ACC112 (cell line): ENCODE data around the gene AGAP1.

Experiments
- H2AFZ ChIP-seq: fragments of 200-600 bp; sonication (generic); one replicate; pipeline ENCODE4 v1.6.0; 2017; ENCODE audit warnings: antibody characterized with exemption, low read length; ENCODE audit not compliant: unreplicated experiment
- H3K27ac ChIP-seq: fragments of 200-600 bp; sonication (generic); 2 replicates; pipeline ENCODE4 v1.5.1; 2014; ENCODE audit warnings: low read depth, mild to moderate bottlenecking, antibody characterized with exemption, low read length, moderate library complexity
- H3K27me3 ChIP-seq: fragments of 200-600 bp; sonication (generic); 2 replicates; pipeline ENCODE4 v1.6.1; 2014; ENCODE audit warnings: mild to moderate bottlenecking, antibody characterized with exemption, low read length, moderate library complexity, mixed read lengths; ENCODE audit not compliant: insufficient read depth
- H3K36me3 ChIP-seq: fragments of 200-600 bp; sonication (generic); 2 replicates; pipeline ENCODE4 v1.6.1; 2016; ENCODE audit warnings: mild to moderate bottlenecking, antibody characterized with exemption, low read length, moderate library complexity, mixed read lengths; ENCODE audit not compliant: insufficient read depth
- H3K4me1 ChIP-seq: fragments of 200-600 bp; sonication (generic); one replicate; pipeline ENCODE4 v1.6.1; 2016; ENCODE audit warnings: low read length, mixed read lengths; ENCODE audit not compliant: insufficient read depth, unreplicated experiment, control insufficient read depth
- H3K4me3 ChIP-seq: fragments of 200-600 bp; sonication (generic); 2 replicates; pipeline ENCODE4 v1.5.1; 2014; ENCODE audit warnings: mild to moderate bottlenecking, low read depth, low read length
- H3K79me2 ChIP-seq: fragments of 200-600 bp; sonication (generic); one replicate; pipeline ENCODE4 v1.6.0; 2016; ENCODE audit warnings: low read length; ENCODE audit not compliant: control insufficient read depth, unreplicated experiment, insufficient read depth

AGAP1 gene

DNA sequence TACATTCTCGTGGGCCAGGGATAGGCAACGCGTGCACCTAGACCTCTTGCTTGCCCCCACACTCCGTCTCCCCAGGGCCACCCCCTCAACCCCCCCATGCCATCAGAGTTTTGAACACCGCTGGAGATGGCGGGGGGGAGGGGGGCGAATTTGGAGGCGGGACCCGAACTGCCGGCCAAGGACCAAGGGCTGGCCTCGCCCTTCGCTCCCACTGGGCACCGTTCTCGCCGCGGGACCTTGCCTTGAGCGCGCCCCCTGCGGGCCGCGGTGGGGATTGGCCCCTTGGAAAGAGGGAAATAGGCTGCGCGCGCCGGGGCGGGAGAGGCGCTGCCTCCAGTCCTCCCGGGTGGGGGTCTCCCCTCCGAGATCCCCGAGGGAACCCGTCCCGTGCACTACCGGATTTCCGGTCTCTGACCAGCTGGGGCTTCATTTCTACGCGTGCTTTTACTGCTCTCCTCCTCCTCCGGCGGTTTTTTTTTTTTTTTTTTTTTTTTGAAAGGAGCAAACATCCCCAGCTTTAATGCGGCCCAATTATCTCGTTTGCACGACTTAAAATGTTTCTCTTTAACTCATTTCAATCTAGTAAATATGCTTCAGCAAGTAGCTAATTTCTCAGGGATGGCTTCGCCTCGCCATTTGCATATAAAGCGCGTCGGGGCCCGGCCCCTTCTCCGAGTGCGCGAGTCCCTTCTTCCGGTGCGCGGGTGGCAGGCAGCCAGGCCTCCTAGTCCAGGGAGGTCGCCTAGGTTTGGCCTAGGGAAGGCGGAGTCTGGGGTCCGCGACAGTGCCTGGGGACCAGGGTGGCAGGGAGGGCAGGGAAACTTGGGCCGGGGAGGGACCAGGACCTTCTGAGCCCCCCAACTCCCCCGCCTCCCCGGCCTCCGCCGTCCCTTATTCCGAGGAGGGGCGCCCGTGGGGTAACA, 684.4 kb downstream of the AGAP1 start:
- peak overlapping the region; percentile 66 for H3K4me3 ChIP-seq
- H3K27ac ChIP-seq = no peak overlapping the region
- H2AFZ ChIP-seq = peak overlapping the region; percentile 52
- H3K4me1 ChIP-seq = peaks cover 11% of the 10 kb centered on the region
- no peaks in the 10 kb centered on the region for H3K79me2 ChIP-seq
- no peaks in the 10 kb centered on the region for H3K36me3 ChIP-seq
- peaks cover 77% of the 10 kb centered on the region for H3K27me3 ChIP-seq

DNA sequence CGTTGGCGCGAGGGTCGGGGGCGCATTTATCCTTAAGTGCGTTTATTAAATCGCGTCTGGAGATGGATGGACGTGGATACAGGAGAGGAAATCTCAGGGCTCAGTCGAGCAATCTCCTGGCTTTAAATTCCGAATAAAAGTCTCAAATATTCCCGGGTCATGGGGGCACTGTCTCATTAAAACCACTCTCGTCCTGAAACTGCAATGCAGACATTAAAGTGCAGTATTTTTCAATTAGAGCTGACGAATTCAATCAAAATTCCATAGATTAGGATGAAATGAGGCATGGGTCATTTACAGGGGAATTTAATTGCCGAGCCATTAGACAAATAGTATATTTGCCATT, 685.0 kb downstream of the AGAP1 start:
- H3K27ac ChIP-seq = no peak overlapping the region
- H3K4me1 ChIP-seq = peaks cover 11% of the 10 kb centered on the region
- peak overlapping the region; percentile 52 for H2AFZ ChIP-seq
- H3K27me3 ChIP-seq = peaks cover 76% of the 10 kb centered on the region
- H3K36me3 ChIP-seq = no peaks in the 10 kb centered on the region
- peak overlapping the region; percentile 66 for H3K4me3 ChIP-seq
- H3K79me2 ChIP-seq = no peaks in the 10 kb centered on the region

GRCh38 chr2:236179236-236180075, 685.6 kb downstream of the AGAP1 start:
- Histone ChIP-seq H3K27me3 (peaks cover 74% of the 10 kb centered on the region), H3K27ac (0 out of 2 replicates have a peak overlapping the region, but pooled peaks have one; percentile 2), H3K79me2 (no peaks in the 10 kb centered on the region), H3K4me1 (peaks cover 11% of the 10 kb centered on the region), H3K36me3 (no peaks in the 10 kb centered on the region), H2AFZ (peak overlapping the region; percentile 40), H3K4me3 (peak overlapping the region; percentile 66)

DNA sequence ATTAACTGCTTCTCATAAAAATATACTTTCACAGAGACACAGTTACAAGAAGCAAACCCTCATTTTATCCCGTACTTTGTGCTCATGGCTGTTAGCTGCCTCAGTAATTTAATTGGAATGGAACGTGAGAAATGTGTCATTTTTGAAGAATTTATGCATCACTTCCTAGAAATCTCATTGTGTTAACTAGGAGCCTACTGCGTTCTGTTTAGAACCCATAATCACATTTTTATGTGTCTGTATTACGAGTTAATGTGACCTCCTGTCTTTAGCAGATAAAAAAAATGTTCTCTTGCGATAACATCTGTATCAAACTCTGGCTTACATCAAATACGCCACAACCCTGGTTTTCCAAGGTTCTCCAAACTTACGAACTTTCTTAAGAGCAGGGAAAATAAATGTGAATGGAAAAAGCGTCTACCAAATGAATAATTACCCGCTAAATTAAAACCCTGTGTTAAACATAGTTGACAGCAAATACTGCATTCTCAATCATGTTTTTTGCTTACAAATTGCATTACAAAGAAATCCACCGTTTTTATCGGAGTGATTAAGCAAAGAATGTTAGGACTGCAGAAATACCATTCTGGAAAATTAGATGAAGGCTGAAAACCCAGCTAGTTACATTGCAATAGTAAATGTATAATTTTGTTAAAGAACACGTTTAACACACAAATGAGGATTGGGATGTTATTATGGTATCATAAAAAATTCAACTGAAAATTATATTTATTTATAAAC, 686.4 kb downstream of the AGAP1 start:
- Histone ChIP-seq H2AFZ (peak overlapping the region; percentile 40), H3K36me3 (no peaks in the 10 kb centered on the region), H3K4me1 (peaks cover 11% of the 10 kb centered on the region), H3K79me2 (no peaks in the 10 kb centered on the region), H3K27me3 (peaks cover 74% of the 10 kb centered on the region), H3K4me3 (peak overlapping the region; percentile 58), H3K27ac (0 out of 2 replicates have a peak overlapping the region, but pooled peaks have one; percentile 2)

GRCh38 chr2:236180831-236181453, 687.1 kb downstream of the AGAP1 start:
- Histone ChIP-seq H3K4me1 (peaks cover 11% of the 10 kb centered on the region), H3K4me3 (no peak overlapping the region), H3K27me3 (peaks cover 71% of the 10 kb centered on the region), H3K36me3 (no peaks in the 10 kb centered on the region), H2AFZ (no peak overlapping the region), H3K79me2 (no peaks in the 10 kb centered on the region), H3K27ac (no peak overlapping the region)
